NOMO-1 treated with DMSO at 0.1 percent for 48 hours (cell line): ENCODE data around the gene SPP2.

Experiments used
- DNase-seq: peaks from one replicate; lab custom pipeline; 2025; ENCODE audit not compliant: unreplicated experiment; lab: John Stamatoyannopoulos, UW

The SPP2 gene

GRCh38 chr2:234033885-234034284 lies 16.6 kb upstream of the SPP2 start:
- no peak for DNase-seq

GRCh38 chr2:234038076-234038802 lies 12.3 kb upstream of the SPP2 start:
- DNase-seq: no peak

- no peak for DNase-seq
Observed at GRCh38 chr2:234044157-234044556, 6.3 kb upstream of the SPP2 start.

GRCh38 chr2:234046521-234046920 lies 4.0 kb upstream of the SPP2 start:
- no peak for DNase-seq

- DNase-seq: no peak
Observed at GRCh38 chr2:234047361-234047760, 3.1 kb upstream of the SPP2 start.

- no peak for DNase-seq
Observed at GRCh38 chr2:234048049-234048448, 2.5 kb upstream of the SPP2 start.

- no peak for DNase-seq
Observed at GRCh38 chr2:234051374-234052070, 1.0 kb downstream of the SPP2 start.

GRCh38 chr2:234058881-234059280 lies 8.4 kb downstream of the SPP2 start:
- no peak for DNase-seq

GRCh38 chr2:234060236-234060635 lies 9.7 kb downstream of the SPP2 start:
- no peak for DNase-seq

GRCh38 chr2:234061624-234062257 lies 11.2 kb downstream of the SPP2 start:
- no peak for DNase-seq

GRCh38 chr2:234066587-234066986 lies 16.1 kb downstream of the SPP2 start:
- no peak for DNase-seq

GRCh38 chr2:234071664-234072063 lies 21.2 kb downstream of the SPP2 start:
- DNase-seq: peak; percentile 89

- no peak for DNase-seq
Observed at GRCh38 chr2:234072454-234072853, 22.0 kb downstream of the SPP2 start.

- DNase-seq: no peak
Observed at GRCh38 chr2:234074751-234075517, 24.4 kb downstream of the SPP2 start.

GRCh38 chr2:234075518-234075915 lies 25.0 kb downstream of the SPP2 start:
- no peak for DNase-seq

- DNase-seq: no peak
Observed at GRCh38 chr2:234075947-234076346, 25.4 kb downstream of the SPP2 start.

- DNase-seq: no peak
Observed at GRCh38 chr2:234076451-234076850, 25.9 kb downstream of the SPP2 start.

- DNase-seq: no peak
Observed at GRCh38 chr2:234078129-234078528, 27.6 kb downstream of the SPP2 start.

- no peak for DNase-seq
Observed at GRCh38 chr2:234081970-234082822, 31.7 kb downstream of the SPP2 start.

- DNase-seq: no peak
Observed at GRCh38 chr2:234083572-234084348, 33.3 kb downstream of the SPP2 start.
